Ascending aorta (tissue), 2 donors: ENCODE data around the gene MAPK12. TPM values are rescaled to one million over a fixed set of nuclear protein-coding genes. Genes with fewer than 3 reads are reported as not detected.
"Not testable (repeated sequence)": the region's sequence is repeated elsewhere in the genome, so short reads cannot be mapped to it uniquely, and the experiment has no call there.

ENCODE experiments used
- DNase-seq, 2 donors: peaks; one replicate each; pipeline ENCODE4 v3.0.0-alpha.2; 2019; ENCODE audit warnings: low spot score in 2 of 2
- H3K27ac ChIP-seq, 2 donors: fragments of 200-600 bp; sonication (generic); one replicate each; pipeline ENCODE4 v1.5.1; 2016 to 2017; ENCODE audit warnings: mild to moderate bottlenecking in 1 of 2
- H3K27me3 ChIP-seq: fragments of 200-600 bp; sonication (generic); one replicate; pipeline ENCODE4 v1.5.1; 2017
- H3K36me3 ChIP-seq, 2 donors: fragments of 200-600 bp; sonication (generic); one replicate each; pipeline ENCODE4 v1.5.1; 2016
- H3K4me1 ChIP-seq, 2 donors: fragments of 200-600 bp; sonication (generic); one replicate each; pipeline ENCODE4 v1.5.1; 2016 to 2017; ENCODE audit warnings: mild to moderate bottlenecking in 1 of 2
- H3K4me3 ChIP-seq, 2 donors: fragments of 200-600 bp; sonication (generic); one replicate each; pipeline ENCODE4 v1.5.1; 2016 to 2017; ENCODE audit warnings: mild to moderate bottlenecking in 1 of 2
- H3K9me3 ChIP-seq, 2 donors: fragments of 200-600 bp; sonication (generic); one replicate each; pipeline ENCODE4 v1.5.1; 2016
- intact Hi-C: fragments of 100-400 bp; cut with DNase I; formaldehyde crosslinking; loops from one replicate; pipeline ENCODE4 v1.15.1; 2023
- total RNA-seq: library from RNA; depleted of rRNA; stranded (reverse); fragments of >200 nt; gene quantifications from one replicate; pipeline ENCODE4 v1.1.0, GENCODE V29; 2016
- TF ChIP-seq, protein P1 (sequence below), 3 experiments: fragments of 200-600 bp in 2 of 3; fragments of 450-650 bp in 1 of 3; sonication (generic) in 2 of 3; IDR thresholded peaks; one replicate each; pipeline ENCODE4 v1.5.1; 2016 to 2019; ENCODE audit warnings: antibody characterized with exemption in 3 of 3, mild to moderate bottlenecking in 1 of 3, moderate library complexity in 1 of 3

MAPK12 gene
- total RNA-seq, 1 donor from 2014 or later, result 29.4 TPM

DNA sequence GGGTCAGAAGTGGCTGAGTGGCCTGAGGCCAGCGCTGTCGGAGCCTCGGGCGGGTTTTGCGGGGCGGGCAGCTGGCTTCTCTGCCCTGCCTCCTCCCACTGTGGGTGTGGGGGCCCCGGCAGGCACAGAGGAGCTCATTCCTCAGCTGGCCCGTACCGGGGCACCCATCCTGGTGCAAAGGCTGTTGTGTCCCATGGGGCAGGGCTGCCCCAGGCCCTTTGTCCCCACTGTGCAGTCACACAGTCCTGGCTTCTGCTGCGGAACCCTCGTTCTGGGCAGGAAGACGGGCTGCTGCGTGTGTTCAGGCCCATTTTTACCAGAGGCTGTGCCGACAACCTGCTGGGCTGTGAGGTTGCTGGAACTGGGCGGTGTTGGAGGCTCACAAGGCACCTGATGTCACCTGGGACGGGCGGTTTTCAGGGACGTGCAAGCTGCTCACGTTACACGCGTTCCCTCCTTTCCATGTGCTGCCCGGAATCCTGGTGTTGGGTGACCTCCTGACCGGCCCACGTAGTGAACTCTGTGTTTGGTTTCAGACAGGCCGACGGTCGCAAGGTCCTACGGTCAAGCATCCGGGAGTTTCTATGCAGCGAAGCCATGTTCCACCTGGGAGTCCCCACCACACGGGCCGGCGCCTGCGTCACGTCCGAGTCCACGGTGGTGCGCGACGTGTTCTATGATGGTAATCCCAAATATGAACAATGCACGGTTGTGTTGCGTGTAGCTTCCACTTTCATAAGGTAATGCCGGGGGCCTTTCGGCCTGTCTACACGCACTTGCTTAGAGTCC is 55.5 kb downstream of the MAPK12 start:
- H3K27me3 ChIP-seq, result no peaks in the 10 kb centered on the region
- H3K4me3 ChIP-seq, result no peak overlapping the region
- no peak overlapping the region for H3K27ac ChIP-seq
- peaks cover 37 to 40% of the 10 kb centered on the region in 2 donors for H3K36me3 ChIP-seq
- H3K4me1 ChIP-seq, result peaks cover 7 to 10% of the 10 kb centered on the region in 2 donors
- TF ChIP-seq, protein P1, sequence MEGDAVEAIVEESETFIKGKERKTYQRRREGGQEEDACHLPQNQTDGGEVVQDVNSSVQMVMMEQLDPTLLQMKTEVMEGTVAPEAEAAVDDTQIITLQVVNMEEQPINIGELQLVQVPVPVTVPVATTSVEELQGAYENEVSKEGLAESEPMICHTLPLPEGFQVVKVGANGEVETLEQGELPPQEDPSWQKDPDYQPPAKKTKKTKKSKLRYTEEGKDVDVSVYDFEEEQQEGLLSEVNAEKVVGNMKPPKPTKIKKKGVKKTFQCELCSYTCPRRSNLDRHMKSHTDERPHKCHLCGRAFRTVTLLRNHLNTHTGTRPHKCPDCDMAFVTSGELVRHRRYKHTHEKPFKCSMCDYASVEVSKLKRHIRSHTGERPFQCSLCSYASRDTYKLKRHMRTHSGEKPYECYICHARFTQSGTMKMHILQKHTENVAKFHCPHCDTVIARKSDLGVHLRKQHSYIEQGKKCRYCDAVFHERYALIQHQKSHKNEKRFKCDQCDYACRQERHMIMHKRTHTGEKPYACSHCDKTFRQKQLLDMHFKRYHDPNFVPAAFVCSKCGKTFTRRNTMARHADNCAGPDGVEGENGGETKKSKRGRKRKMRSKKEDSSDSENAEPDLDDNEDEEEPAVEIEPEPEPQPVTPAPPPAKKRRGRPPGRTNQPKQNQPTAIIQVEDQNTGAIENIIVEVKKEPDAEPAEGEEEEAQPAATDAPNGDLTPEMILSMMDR (IDR thresholded peaks at IDR 0.05), result no peak
- no peaks in the 10 kb centered on the region for H3K9me3 ChIP-seq
- no peak for DNase-seq
- intact Hi-C loops, result no loop called here

GRCh38 chr22:50204998-50205397 is 56.5 kb downstream of the MAPK12 start:
- intact Hi-C loops, result loop anchor here (5.0 kb wide), 4 partner anchors 37 to 353 kb away; partner anchors contain the start of genes LMF2, NCAPH2 and ZBED4
- peaks cover 27 to 31% of the 10 kb centered on the region in 2 donors for H3K36me3 ChIP-seq
- not testable (repeated sequence) for H3K4me1 ChIP-seq, DNase-seq, H3K9me3 ChIP-seq, H3K4me3 ChIP-seq, H3K27ac ChIP-seq, H3K27me3 ChIP-seq

DNA sequence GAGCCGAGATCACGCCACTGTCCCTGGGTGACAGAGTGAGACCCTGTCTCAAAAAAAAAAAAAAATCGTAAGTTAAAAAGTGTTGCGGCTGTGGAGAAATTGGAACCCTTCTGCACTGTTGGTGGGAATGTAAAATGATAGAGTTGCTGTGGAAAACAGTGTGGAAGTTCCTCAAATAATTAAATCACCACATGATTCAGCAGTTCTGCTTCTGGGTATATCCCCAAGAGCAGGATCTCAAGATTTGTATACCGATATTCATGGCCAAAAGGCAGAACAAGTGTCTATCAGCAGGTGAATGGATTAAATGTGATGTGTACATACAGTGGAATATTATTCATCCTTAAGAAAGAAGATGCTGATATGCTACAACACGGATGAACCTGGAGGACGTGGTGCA is 56.9 kb downstream of the MAPK12 start:
- no peak overlapping the region for H3K27ac ChIP-seq
- no peak for DNase-seq
- TF ChIP-seq, protein P1 (IDR thresholded peaks at IDR 0.05), result no peak
- no peaks in the 10 kb centered on the region for H3K9me3 ChIP-seq
- intact Hi-C loops, result loop anchor here (5.0 kb wide), 4 partner anchors 38 to 352 kb away; partner anchors contain the start of genes LMF2, NCAPH2 and ZBED4
- H3K27me3 ChIP-seq, result no peaks in the 10 kb centered on the region
- H3K4me1 ChIP-seq, result peaks cover 13 to 14% of the 10 kb centered on the region in 2 donors
- no peak overlapping the region for H3K4me3 ChIP-seq
- peaks cover 26 to 31% of the 10 kb centered on the region in 2 donors for H3K36me3 ChIP-seq

GRCh38 chr22:50203288-50203687 is 58.2 kb downstream of the MAPK12 start:
- Histone ChIP-seq H3K27me3 (no peaks in the 10 kb centered on the region), H3K4me1 (peaks cover 13 to 14% of the 10 kb centered on the region in 2 donors), H3K36me3 (peaks cover 22 to 23% of the 10 kb centered on the region in 2 donors), H3K9me3 (no peaks in the 10 kb centered on the region), H3K27ac (no peak overlapping the region), H3K4me3 (no peak overlapping the region)
- TF ChIP-seq, protein P1 (IDR thresholded peaks at IDR 0.05), result no peak
- intact Hi-C loops, result loop anchor here (5.0 kb wide), 4 partner anchors 39 to 351 kb away; partner anchors contain the start of genes LMF2, NCAPH2 and ZBED4
- DNase-seq, result no peak

Other genes with a start within 250 kb of the MAPK12 start
- gene IL17REL, start 248.9 kb downstream of the MAPK12 start, total RNA-seq, result not detected
- gene TTLL8, start 203.4 kb downstream of the MAPK12 start, total RNA-seq, result not detected
- gene MLC1, start 176.3 kb downstream of the MAPK12 start, total RNA-seq, result 0.32 TPM
- not detected for gene MOV10L1, start 171.7 kb downstream of the MAPK12 start, total RNA-seq
- gene PANX2, start 91.0 kb downstream of the MAPK12 start, total RNA-seq, result 0.32 TPM
- 91.4 TPM for gene TRABD, start 75.8 kb downstream of the MAPK12 start, total RNA-seq
- 41.7 TPM for gene SELENOO, start 60.7 kb downstream of the MAPK12 start, total RNA-seq
- 58.1 TPM for gene TUBGCP6, start 16.7 kb downstream of the MAPK12 start, total RNA-seq
- gene HDAC10, start 10.4 kb downstream of the MAPK12 start, total RNA-seq, result 73.2 TPM
- gene MAPK11, start 8.7 kb upstream of the MAPK12 start, total RNA-seq, result 117 TPM
- 287 TPM for gene PLXNB2, start 46.0 kb upstream of the MAPK12 start, total RNA-seq
- gene DENND6B, start 65.3 kb upstream of the MAPK12 start, total RNA-seq, result 1.4 TPM
- 55.5 TPM for gene PPP6R2, start 81.6 kb upstream of the MAPK12 start, total RNA-seq
- 98.8 TPM for gene SBF1, start 213.4 kb upstream of the MAPK12 start, total RNA-seq
- not detected for gene ADM2, start 219.9 kb upstream of the MAPK12 start, total RNA-seq
- gene MIOX, start 225.2 kb upstream of the MAPK12 start, total RNA-seq, result not detected
- gene LMF2, start 246.0 kb upstream of the MAPK12 start, total RNA-seq, result 119 TPM
- 41.7 TPM for gene NCAPH2, start 246.5 kb upstream of the MAPK12 start, total RNA-seq